ENCODE results near the gene TMEM191C.
"Not testable (repeated sequence)": the region's sequence is repeated elsewhere in the genome, so short reads cannot be mapped to it uniquely, and the experiment has no call there.

Gene TMEM191C

DNA sequence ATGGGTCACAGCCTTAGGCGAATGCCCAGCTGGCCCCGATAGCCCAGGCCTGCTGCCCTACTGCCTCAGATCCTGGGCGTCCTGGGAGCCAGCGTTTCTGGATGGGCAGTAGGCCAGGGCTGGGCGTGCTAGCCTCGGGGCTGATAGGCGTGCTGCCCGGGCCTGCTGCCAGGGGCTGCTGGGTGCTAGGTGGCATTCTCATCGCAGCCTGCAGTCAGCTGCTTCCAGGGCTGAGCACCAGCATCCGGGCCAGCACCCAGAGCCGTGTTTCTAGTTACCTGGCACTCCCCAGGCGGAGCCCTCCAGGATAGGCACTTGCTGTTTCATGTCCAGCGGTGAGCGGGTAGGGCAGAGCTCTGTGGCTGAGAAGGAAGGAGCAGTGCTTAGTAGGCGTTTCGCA, 26.5 kb upstream of the TMEM191C start:
- H3K27me3 ChIP-seq (ENCODE audit: insufficient read depth, low read length); H2AFZ ChIP-seq (ENCODE audit: low read length, unreplicated experiment); H3K79me2 ChIP-seq (ENCODE audit: control insufficient read depth, insufficient read depth, low read length, unreplicated experiment); H3K4me3 ChIP-seq (ENCODE audit: low read depth, low read length); H3K4me1 ChIP-seq (ENCODE audit: control insufficient read depth, insufficient read depth, low read length, unreplicated experiment); H3K27ac ChIP-seq (ENCODE audit: low read depth, low read length); H3K36me3 ChIP-seq (ENCODE audit: insufficient read depth, low read length): not testable (repeated sequence)

DNA sequence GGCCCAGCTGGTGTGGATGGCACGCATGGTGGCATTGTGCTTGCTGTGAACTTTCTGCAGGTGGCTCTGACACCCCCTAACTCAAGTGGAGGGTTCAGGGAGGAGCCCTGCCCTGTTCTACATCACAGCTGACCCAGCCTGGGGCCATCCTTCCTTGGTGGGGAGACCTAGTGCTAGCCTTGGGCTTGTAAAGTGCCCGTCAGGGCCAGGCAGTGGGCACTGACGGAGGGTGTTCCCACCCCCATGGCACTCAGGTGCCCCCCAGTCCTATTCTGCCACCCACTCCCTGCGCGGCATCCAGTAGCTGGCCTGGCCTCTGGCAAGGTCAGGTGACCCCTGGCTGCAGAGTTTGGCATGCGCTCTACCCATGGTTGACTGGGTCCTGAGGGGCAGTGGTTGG, 26.0 kb upstream of the TMEM191C start:
- not testable (repeated sequence) for H3K4me3 ChIP-seq (ENCODE audit: low read depth, low read length); H3K4me1 ChIP-seq (ENCODE audit: control insufficient read depth, insufficient read depth, low read length, unreplicated experiment); H3K36me3 ChIP-seq (ENCODE audit: insufficient read depth, low read length); H3K79me2 ChIP-seq (ENCODE audit: control insufficient read depth, insufficient read depth, low read length, unreplicated experiment); H2AFZ ChIP-seq (ENCODE audit: low read length, unreplicated experiment); H3K27ac ChIP-seq (ENCODE audit: low read depth, low read length); H3K27me3 ChIP-seq (ENCODE audit: insufficient read depth, low read length)

DNA sequence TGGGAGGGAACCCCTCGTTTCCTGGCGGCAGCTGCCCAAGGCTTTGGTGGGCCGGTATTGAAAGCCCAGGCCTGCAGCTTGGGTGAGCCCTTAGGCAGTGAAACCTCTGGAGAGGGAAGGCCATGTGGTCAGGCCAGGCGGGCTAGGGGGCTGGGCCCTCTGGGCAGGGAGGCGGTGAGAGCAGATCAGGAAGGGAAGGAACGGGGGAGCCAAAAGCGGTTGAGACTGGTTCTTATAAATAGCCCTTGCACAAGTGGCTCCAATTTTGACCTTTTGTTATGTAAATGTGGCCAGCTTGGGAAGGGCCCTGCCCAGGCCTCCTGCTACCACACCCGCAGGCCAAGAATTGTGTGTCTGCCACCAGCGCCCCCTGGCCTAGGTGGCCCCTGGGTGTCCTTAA, 25.1 kb upstream of the TMEM191C start:
- H3K27me3 ChIP-seq (ENCODE audit: insufficient read depth, low read length); H3K4me3 ChIP-seq (ENCODE audit: low read depth, low read length); H2AFZ ChIP-seq (ENCODE audit: low read length, unreplicated experiment); H3K79me2 ChIP-seq (ENCODE audit: control insufficient read depth, insufficient read depth, low read length, unreplicated experiment); H3K36me3 ChIP-seq (ENCODE audit: insufficient read depth, low read length); H3K4me1 ChIP-seq (ENCODE audit: control insufficient read depth, insufficient read depth, low read length, unreplicated experiment); H3K27ac ChIP-seq (ENCODE audit: low read depth, low read length): not testable (repeated sequence)

DNA sequence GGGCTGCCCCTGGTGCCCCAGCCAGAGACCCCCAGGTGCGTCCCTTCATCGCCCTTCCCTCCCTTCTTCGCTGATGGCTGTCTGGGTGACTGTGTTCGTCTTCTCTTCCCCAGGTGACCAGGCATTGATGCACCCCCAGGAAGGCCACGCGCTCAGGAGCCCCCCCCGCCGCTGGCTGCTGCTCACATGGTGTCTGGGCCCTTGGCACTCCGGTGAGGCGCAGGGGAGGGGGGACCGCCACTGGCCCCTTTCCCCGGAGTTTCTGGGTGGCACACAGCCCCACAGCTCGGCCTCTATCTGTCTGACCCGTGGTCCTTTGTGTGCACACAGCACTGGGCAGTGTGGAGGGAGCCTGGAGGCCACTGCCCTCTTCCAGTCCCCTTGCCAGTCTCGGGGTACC, 24.5 kb upstream of the TMEM191C start:
- not testable (repeated sequence) for H3K4me1 ChIP-seq (ENCODE audit: control insufficient read depth, insufficient read depth, low read length, unreplicated experiment); H3K27me3 ChIP-seq (ENCODE audit: insufficient read depth, low read length); H3K4me3 ChIP-seq (ENCODE audit: low read depth, low read length); H2AFZ ChIP-seq (ENCODE audit: low read length, unreplicated experiment); H3K79me2 ChIP-seq (ENCODE audit: control insufficient read depth, insufficient read depth, low read length, unreplicated experiment); H3K36me3 ChIP-seq (ENCODE audit: insufficient read depth, low read length); H3K27ac ChIP-seq (ENCODE audit: low read depth, low read length)

DNA sequence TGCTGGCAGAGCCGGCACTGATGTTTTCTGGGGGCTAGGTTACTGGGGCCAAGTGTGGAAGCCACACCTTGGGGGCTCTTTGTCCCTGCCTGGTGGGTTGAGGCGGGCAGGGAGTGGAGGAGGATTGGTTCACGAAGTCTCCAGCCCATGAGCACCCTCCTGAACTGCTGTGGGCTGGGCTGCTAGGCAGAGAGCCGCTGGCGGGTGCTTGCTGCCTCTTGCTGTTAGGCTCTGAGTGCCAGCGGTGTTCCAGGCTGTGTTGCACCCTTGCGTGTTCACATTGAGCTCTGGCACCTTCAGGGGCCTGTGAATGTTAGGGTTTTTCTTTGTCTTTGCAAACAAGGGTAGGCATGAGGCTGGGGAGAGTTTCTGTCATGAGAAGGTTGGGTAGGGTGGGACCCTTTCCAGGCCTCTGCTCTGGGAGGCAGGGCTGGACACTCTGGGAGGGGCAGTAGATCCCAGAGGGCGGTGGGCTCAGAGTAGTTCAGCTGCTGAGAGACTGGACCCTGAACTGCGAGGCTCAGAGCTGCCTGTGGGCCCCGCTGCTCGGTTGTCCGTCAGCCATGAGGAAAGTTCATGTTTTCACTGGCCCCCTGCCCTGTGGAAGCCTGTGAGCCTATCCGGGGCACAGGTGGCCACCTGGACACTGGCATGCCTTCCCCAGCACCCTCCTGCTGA, 24.0 kb upstream of the TMEM191C start:
- Histone ChIP-seq H3K4me3 (ENCODE audit: low read depth, low read length) (no peak overlapping the region), H3K27me3 (ENCODE audit: insufficient read depth, low read length) (no peaks in the 10 kb centered on the region), H3K27ac (ENCODE audit: low read depth, low read length) (no peak overlapping the region), H2AFZ (ENCODE audit: low read length, unreplicated experiment) (no peak overlapping the region), H3K4me1 (ENCODE audit: control insufficient read depth, insufficient read depth, low read length, unreplicated experiment) (no peaks in the 10 kb centered on the region), H3K36me3 (ENCODE audit: insufficient read depth, low read length) (no peaks in the 10 kb centered on the region), H3K79me2 (ENCODE audit: control insufficient read depth, insufficient read depth, low read length, unreplicated experiment) (no peaks in the 10 kb centered on the region)

DNA sequence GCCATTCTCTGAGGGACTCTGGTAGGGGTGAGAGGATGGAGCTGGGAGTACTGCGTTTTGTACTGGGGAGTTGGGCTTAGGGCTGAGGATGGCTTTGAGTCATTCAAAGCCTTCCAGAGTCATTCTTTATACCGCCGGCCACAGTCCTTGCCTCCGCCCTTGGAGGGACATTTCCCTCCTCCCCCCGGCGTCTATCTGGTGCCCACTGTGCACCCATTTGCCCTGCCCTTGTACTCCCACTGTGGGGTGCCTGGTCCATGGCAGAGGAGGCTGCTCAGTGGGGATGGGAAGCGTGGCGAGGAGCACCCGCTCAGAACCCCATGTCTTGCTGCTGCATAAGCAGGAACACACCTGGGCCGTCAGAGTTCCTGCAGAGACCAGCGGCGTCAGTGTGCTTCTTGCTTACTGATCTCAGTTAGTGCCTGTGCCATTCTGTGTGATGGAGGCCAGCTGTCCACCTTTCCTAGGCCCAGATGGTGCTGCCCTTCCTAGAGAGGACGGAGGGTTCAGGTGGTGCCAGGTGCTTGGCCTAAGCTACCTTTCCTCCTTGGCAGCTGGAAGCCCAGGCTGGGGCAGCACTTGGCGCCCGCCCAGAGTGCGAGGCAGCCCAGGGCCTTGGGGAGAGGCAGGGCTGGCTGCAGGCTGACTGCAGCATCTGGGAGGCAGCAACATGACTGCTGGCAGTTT, 23.3 kb upstream of the TMEM191C start:
- no peaks in the 10 kb centered on the region for H3K4me1 ChIP-seq (ENCODE audit: control insufficient read depth, insufficient read depth, low read length, unreplicated experiment)
- H3K4me3 ChIP-seq (ENCODE audit: low read depth, low read length): no peak overlapping the region
- H3K36me3 ChIP-seq (ENCODE audit: insufficient read depth, low read length): no peaks in the 10 kb centered on the region
- no peaks in the 10 kb centered on the region for H3K79me2 ChIP-seq (ENCODE audit: control insufficient read depth, insufficient read depth, low read length, unreplicated experiment)
- H3K27ac ChIP-seq (ENCODE audit: low read depth, low read length): no peak overlapping the region
- H3K27me3 ChIP-seq (ENCODE audit: insufficient read depth, low read length): no peaks in the 10 kb centered on the region
- no peak overlapping the region for H2AFZ ChIP-seq (ENCODE audit: low read length, unreplicated experiment)

DNA sequence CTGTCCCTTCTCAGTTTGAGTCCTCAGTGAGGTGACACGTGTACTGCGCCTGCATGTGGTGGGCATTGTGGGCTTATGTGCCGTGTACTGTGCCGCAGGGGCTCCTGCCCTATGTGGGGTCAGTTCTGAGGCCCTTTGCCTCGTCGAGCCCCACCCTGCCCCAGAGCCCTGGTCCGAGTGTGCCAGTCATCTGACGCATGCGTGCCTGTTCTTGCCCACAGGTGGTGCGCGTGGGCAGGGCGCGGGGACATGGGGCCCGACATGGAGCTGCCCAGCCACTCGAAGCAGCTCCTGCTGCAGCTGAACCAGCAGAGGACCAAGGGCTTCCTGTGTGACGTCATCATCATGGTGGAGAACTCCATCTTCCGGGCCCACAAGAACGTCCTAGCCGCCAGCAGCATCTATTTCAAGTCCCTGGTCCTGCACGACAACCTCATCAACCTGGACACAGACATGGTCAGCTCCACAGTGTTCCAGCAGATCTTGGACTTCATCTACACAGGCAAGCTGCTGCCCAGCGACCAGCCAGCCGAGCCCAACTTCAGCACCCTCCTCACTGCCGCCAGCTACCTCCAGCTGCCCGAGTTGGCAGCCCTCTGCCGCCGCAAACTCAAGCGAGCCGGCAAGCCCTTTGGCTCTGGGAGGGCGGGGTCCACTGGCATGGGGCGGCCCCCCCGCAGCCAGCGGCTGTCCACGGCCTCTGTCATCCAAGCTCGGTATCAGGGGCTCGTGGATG, 22.3 kb upstream of the TMEM191C start:
- no peak overlapping the region for H2AFZ ChIP-seq (ENCODE audit: low read length, unreplicated experiment)
- H3K79me2 ChIP-seq (ENCODE audit: control insufficient read depth, insufficient read depth, low read length, unreplicated experiment): no peaks in the 10 kb centered on the region
- H3K4me1 ChIP-seq (ENCODE audit: control insufficient read depth, insufficient read depth, low read length, unreplicated experiment): no peaks in the 10 kb centered on the region
- H3K4me3 ChIP-seq (ENCODE audit: low read depth, low read length): no peak overlapping the region
- H3K36me3 ChIP-seq (ENCODE audit: insufficient read depth, low read length): no peaks in the 10 kb centered on the region
- H3K27me3 ChIP-seq (ENCODE audit: insufficient read depth, low read length): no peaks in the 10 kb centered on the region
- H3K27ac ChIP-seq (ENCODE audit: low read depth, low read length): no peak overlapping the region

DNA sequence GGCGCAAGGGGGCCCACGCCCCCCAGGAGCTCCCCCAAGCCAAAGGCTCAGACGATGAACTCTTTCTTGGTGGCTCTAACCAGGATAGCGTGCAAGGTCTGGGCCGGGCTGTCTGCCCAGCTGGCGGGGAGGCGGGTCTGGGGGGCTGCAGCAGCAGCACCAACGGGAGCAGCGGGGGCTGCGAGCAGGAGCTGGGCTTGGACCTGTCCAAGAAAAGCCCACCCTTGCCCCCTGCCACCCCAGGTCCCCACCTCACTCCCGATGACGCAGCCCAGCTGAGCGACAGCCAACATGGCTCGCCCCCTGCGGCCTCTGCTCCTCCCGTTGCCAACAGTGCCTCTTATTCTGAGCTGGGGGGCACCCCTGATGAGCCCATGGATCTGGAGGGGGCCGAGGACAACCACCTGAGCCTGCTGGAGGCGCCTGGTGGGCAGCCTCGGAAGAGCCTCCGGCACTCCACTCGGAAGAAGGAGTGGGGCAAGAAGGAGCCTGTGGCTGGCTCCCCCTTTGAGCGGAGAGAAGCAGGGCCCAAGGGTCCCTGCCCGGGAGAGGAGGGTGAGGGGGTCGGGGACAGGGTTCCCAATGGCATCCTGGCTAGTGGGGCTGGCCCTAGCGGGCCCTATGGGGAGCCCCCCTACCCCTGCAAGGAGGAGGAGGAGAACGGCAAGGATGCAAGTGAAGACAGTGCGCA, 21.6 kb upstream of the TMEM191C start:
- Histone ChIP-seq H2AFZ (ENCODE audit: low read length, unreplicated experiment) (no peak overlapping the region), H3K79me2 (ENCODE audit: control insufficient read depth, insufficient read depth, low read length, unreplicated experiment) (no peaks in the 10 kb centered on the region), H3K36me3 (ENCODE audit: insufficient read depth, low read length) (no peaks in the 10 kb centered on the region), H3K27ac (ENCODE audit: low read depth, low read length) (no peak overlapping the region), H3K27me3 (ENCODE audit: insufficient read depth, low read length) (no peaks in the 10 kb centered on the region), H3K4me3 (ENCODE audit: low read depth, low read length) (no peak overlapping the region), H3K4me1 (ENCODE audit: control insufficient read depth, insufficient read depth, low read length, unreplicated experiment) (no peaks in the 10 kb centered on the region)

DNA sequence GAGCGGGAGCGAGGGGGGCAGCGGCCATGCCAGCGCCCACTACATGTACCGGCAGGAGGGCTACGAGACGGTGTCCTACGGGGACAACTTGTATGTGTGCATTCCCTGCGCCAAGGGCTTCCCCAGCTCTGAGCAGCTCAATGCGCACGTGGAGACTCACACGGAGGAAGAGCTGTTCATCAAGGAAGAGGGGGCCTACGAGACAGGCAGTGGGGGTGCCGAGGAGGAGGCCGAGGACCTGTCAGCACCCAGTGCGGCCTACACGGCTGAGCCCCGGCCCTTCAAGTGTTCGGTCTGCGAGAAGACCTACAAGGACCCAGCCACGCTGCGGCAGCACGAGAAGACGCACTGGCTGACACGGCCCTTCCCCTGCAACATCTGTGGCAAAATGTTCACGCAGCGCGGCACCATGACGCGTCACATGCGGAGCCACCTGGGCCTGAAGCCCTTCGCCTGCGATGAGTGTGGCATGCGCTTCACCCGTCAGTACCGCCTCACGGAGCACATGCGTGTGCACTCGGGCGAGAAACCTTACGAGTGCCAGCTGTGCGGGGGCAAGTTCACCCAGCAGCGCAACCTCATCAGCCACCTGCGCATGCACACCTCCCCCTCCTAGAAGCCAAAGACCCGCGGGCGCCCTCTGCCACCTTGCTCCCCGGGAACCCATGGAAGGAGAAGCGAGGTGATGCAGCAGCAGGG, 20.9 kb upstream of the TMEM191C start:
- Histone ChIP-seq H3K36me3 (ENCODE audit: insufficient read depth, low read length) (no peaks in the 10 kb centered on the region), H3K4me3 (ENCODE audit: low read depth, low read length) (no peak overlapping the region), H3K27ac (ENCODE audit: low read depth, low read length) (no peak overlapping the region)

DNA sequence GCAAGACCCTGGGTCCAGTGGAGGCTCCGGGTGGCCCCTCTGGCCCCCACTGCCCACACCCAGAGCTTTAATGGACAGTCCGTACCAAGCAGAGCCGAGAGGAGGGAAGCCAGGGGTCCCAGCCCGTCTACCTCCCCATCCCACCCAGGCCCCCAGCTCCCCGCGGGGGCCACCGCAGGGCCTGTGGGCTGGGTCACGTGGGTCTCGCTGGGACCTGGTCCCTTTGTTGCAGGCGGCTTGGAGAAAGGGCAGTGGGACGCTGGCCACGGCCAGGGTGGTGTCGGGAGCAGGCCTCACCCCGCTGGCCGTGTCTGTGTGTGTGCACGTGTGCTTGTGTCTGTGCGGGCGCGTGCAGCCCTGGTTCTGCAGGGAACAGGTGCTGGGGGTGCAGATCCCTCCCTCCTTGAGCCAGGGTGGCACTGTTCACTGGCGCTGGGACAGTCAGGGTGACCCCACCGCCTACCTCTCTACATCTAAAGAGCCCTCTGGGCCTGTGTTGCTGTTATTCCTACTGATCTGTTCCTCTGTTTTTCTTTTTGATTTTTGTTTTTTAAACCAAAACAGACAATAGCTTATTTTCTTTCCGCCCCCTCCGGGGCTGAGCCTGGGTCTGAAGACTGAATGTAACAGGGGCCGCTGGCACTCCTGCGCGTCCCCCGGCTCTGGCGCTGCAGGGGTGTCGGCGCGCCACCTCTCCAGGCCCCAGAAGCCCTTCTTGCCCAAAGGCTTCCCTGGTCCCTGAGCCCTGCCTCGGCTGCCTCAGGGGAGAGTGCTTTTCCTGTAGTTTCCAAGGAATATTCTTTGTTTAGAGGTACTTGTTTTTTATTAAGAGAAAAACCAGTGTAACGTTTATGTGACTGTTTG, 20.1 kb upstream of the TMEM191C start:
- no peak overlapping the region for H2AFZ ChIP-seq (ENCODE audit: low read length, unreplicated experiment)
- H3K4me1 ChIP-seq (ENCODE audit: control insufficient read depth, insufficient read depth, low read length, unreplicated experiment): no peaks in the 10 kb centered on the region
- H3K79me2 ChIP-seq (ENCODE audit: control insufficient read depth, insufficient read depth, low read length, unreplicated experiment): no peaks in the 10 kb centered on the region
- no peak overlapping the region for H3K27ac ChIP-seq (ENCODE audit: low read depth, low read length)
- H3K4me3 ChIP-seq (ENCODE audit: low read depth, low read length): no peak overlapping the region
- no peaks in the 10 kb centered on the region for H3K27me3 ChIP-seq (ENCODE audit: insufficient read depth, low read length)
- H3K36me3 ChIP-seq (ENCODE audit: insufficient read depth, low read length): no peaks in the 10 kb centered on the region

More for the DNA sequence above, 20.9 kb upstream of the TMEM191C start:
- Histone ChIP-seq H3K27me3 (ENCODE audit: insufficient read depth, low read length) (no peaks in the 10 kb centered on the region), H2AFZ (ENCODE audit: low read length, unreplicated experiment) (no peak overlapping the region), H3K4me1 (ENCODE audit: control insufficient read depth, insufficient read depth, low read length, unreplicated experiment) (no peaks in the 10 kb centered on the region), H3K79me2 (ENCODE audit: control insufficient read depth, insufficient read depth, low read length, unreplicated experiment) (no peaks in the 10 kb centered on the region)
